Small intestine (tissue), 7 donors: ENCODE results near the gene FNDC3A. TPM values are rescaled to one million over a fixed set of nuclear protein-coding genes. Genes with fewer than 3 reads are reported as not detected.
"Not testable (repeated sequence)": the region's sequence is repeated elsewhere in the genome, so short reads cannot be mapped to it uniquely, and the experiment has no call there.

Source experiments
- DNase-seq, 2 donors: peaks; one replicate each; pipeline versions ENCODE4 v3.0.0 to v3.0.0-alpha.2; 2013
- FAIRE-seq: peaks from 2 replicates; lab custom pipeline; 2012; peaks lifted over from hg19 to GRCh38; lab: Jason Lieb, UNC
- H3K27ac ChIP-seq, 3 donors: one replicate each; pipeline ENCODE4 v1.5.1; 2013; ENCODE audit warnings: low read length in 2 of 3, mild to moderate bottlenecking in 2 of 3, control low read depth in 1 of 3, inconsistent platforms in 1 of 3, low read depth in 1 of 3, moderate library complexity in 1 of 3
- H3K27me3 ChIP-seq, 3 donors: one replicate each; pipeline ENCODE4 v1.6.1; 2013; ENCODE audit warnings: low read length in 3 of 3, inconsistent platforms in 1 of 3; ENCODE audit not compliant: control insufficient read depth in 3 of 3, insufficient read depth in 3 of 3
- H3K36me3 ChIP-seq, 3 donors: one replicate each; pipeline ENCODE4 v1.6.1; 2013; ENCODE audit warnings: low read length in 3 of 3, inconsistent platforms in 1 of 3, low read depth in 1 of 3, mild to moderate bottlenecking in 1 of 3, moderate library complexity in 1 of 3; ENCODE audit not compliant: control insufficient read depth in 3 of 3, insufficient read depth in 2 of 3
- H3K4me1 ChIP-seq, 3 donors: one replicate each; pipeline ENCODE4 v1.6.1; 2013; ENCODE audit warnings: low read length in 2 of 3, inconsistent platforms in 1 of 3, low read depth in 1 of 3, mild to moderate bottlenecking in 1 of 3, moderate library complexity in 1 of 3; ENCODE audit not compliant: control insufficient read depth in 3 of 3, insufficient read depth in 2 of 3
- H3K4me3 ChIP-seq, 3 donors: one replicate each; pipeline ENCODE4 v1.5.1; 2013; ENCODE audit warnings: low read length in 3 of 3, control low read depth in 1 of 3, inconsistent platforms in 1 of 3, low read depth in 1 of 3, mild to moderate bottlenecking in 1 of 3, moderate library complexity in 1 of 3
- H3K9me3 ChIP-seq, 2 donors: one replicate each; pipeline ENCODE4 v1.6.1; 2013; ENCODE audit warnings: low read depth in 1 of 2, low read length in 1 of 2; ENCODE audit not compliant: control insufficient read depth in 2 of 2, insufficient read depth in 1 of 2
- WGBS, 3 donors: extraction: QIAGEN DNeasy Blood & Tissue Kit; methylation state at CpG; one replicate each; pipeline ENCODE4 v1.1.7; 2013; 5-methylcytosine and 5-hydroxymethylcytosine counted together
- polyA plus RNA-seq, 4 donors: library from polyadenylated mRNA; stranded (reverse) in 3 of 4; unstranded in 1 of 4; fragments of 200-250 nt in 3 of 4; fragments of 120-200 nt in 1 of 4; gene quantifications; one replicate each; pipeline versions ENCODE4 v1.2.1 to v1.2.3, GENCODE V29; 2013
- donor health status: healthy with polysubstance abuse.
- donor health status: control.
- donor health status: control.
- donor health status: Bipolar disorder and iron deficiency.
- donor health status: healthy.

FNDC3A gene
- polyA plus RNA-seq, 4 donors: 18.4 to 60.1 (median 24.7) TPM

GRCh38 chr13:49053906-49054305 is 78.2 kb downstream of the FNDC3A start:
- H3K4me3 ChIP-seq: no peak overlapping the region
- WGBS, 3 donors: 96 to 100% (median 100%) methylated on average over 1 of the region's 1 CpG
- no peak overlapping the region for H3K27ac ChIP-seq
- no peak for DNase-seq
- FAIRE-seq: no peak
- no peaks in the 10 kb centered on the region for H3K4me1 ChIP-seq
- no peaks in the 10 kb centered on the region for H3K27me3 ChIP-seq
- H3K9me3 ChIP-seq: peaks cover 0 to 4% of the 10 kb centered on the region in 2 donors
- peaks cover 0 to 14% (median 0%) of the 10 kb centered on the region in 3 donors for H3K36me3 ChIP-seq

DNA sequence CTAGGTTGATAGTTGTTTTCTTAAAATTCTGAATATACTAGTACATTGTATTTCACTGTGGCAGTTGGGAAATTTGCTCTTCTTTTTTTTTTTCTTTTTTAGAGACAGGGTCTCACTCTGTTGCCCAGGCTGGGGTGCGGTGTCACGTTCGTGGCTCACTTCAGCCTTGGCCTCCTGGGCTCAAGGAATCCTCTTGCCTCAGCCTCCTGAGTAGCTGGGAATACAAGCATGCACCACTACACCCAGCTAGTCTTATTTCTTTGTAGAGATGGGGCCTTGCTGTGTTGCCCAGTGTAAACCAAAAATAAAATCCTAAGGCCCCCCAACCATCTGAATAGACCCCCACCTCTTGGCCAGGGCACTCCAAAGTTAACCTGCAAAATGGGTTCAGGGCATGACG is 79.3 kb downstream of the FNDC3A start:
- FAIRE-seq (no peak), DNase-seq (no peak)
- no peaks in the 10 kb centered on the region for H3K27me3 ChIP-seq
- no peak overlapping the region for H3K27ac ChIP-seq
- peaks cover 0 to 14% (median 0%) of the 10 kb centered on the region in 3 donors for H3K36me3 ChIP-seq
- 95 to 97% (median 96%) methylated on average over 4 of the region's 4 CpGs for WGBS, 3 donors
- no peaks in the 10 kb centered on the region for H3K4me1 ChIP-seq
- H3K9me3 ChIP-seq: no peaks in the 10 kb centered on the region
- H3K4me3 ChIP-seq: no peak overlapping the region

DNA sequence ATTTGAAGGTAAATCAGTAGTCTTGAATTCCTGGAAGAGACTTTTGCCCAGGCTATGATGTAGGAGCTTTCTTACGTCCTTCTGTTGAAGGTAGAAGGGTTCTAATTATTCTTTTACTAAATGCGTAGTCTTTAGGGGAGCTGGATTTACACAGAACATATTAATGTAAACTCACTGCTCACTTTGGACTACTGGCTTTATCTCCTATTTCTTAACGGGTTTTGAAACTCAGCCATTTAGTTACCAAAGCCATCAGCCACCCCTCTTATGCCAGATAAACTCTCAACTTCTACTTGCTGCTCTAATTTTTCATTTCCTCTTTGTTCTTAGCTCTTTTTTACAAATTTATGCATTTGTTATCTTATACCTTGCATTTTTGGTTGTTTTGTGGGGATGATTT is 81.5 kb downstream of the FNDC3A start:
- no peak for DNase-seq
- Histone ChIP-seq H3K4me1 (no peaks in the 10 kb centered on the region), H3K4me3 (no peak overlapping the region), H3K27ac (no peak overlapping the region), H3K27me3 (no peaks in the 10 kb centered on the region), H3K36me3 (peaks cover 0 to 14% (median 0%) of the 10 kb centered on the region in 3 donors), H3K9me3 (no peaks in the 10 kb centered on the region)
- no peak for FAIRE-seq
- WGBS, 3 donors: 73 to 83% (median 82%) methylated on average over 3 of the region's 3 CpGs

DNA sequence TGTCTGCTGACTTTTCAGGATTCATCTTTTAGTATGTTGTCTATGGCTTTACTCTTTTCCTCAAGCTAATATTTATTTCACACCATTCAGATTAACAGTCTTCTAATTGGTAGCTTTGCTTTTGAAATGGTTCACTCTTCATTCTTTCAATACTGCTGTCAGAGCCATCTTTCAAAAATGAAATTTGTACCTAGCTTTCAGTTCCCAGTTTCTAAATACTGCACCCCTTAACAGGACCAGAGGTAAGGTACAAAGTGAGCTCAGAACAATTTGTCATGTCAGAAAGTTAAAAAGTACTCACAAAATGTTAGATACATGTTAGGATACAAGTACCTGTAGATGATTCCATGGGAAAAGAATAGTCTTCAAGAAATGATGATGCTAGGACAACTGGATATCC is 83.0 kb downstream of the FNDC3A start:
- no peaks in the 10 kb centered on the region for H3K27me3 ChIP-seq
- FAIRE-seq: no peak
- no peaks in the 10 kb centered on the region for H3K4me1 ChIP-seq
- no peak overlapping the region for H3K4me3 ChIP-seq
- no peak for DNase-seq
- no peaks in the 10 kb centered on the region for H3K9me3 ChIP-seq
- peaks cover 0 to 7% (median 0%) of the 10 kb centered on the region in 3 donors for H3K36me3 ChIP-seq
- no peak overlapping the region for H3K27ac ChIP-seq

DNA sequence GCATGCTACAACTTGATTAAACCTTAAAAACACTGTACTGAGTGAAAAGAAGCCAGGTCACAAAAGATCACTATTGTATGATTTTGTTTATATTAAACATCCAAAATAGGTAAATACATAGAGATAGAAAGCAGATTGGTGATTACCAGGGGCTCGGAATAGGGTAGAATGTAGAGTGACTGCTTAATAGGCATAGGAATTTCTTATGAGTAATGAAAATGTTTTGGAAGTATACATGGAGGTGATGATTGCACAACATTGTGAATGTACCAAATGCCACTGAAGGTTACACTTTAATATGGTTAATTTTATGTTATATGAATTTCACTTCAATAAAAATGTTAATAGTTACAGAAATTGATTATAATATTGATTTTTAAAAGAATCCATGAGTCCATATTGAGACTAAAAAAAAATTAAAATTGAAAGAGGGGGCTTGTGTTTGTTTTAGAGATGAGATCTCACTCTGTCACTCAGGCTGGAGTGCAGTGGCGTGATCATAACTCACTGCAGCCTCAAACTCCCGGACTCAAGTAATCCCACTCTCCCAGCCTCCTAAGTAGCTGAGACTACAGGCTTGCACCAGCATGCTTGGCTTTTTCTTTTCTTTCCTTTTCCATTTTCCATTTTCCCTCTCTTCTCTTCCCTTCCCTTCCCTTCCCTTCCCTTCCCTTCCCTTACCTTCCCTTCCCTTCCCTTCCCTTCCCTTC is 85.1 kb downstream of the FNDC3A start:
- Histone ChIP-seq H3K27ac (no peak overlapping the region), H3K27me3 (no peaks in the 10 kb centered on the region), H3K4me1 (no peaks in the 10 kb centered on the region), H3K9me3 (no peaks in the 10 kb centered on the region), H3K4me3 (no peak overlapping the region), H3K36me3 (peaks cover 0 to 6% (median 0%) of the 10 kb centered on the region in 3 donors)
- no peak for FAIRE-seq
- 94 to 98% (median 95%) methylated on average over 3 of the region's 3 CpGs for WGBS, 3 donors
- DNase-seq: no peak

DNA sequence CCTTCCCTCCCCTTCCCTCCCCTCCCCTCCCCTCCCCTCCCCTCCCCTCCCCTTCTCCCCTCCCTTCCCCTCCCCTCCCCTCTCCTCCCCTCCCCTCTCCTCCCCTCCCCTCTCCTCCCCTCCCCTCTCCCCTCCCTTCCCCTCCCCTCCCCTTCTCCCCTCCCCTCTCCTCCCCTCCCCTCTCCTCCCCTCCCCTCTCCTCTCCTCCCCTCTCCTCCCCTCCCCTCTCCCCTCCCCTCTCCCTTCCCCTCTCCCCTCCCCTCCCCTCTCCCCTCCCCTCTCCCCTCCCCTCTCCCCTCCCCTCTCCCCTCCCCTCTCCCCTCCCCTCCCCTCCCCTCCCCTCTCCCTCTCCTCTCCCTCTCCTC is 85.7 kb downstream of the FNDC3A start:
- not testable (repeated sequence) for DNase-seq, FAIRE-seq

DNA sequence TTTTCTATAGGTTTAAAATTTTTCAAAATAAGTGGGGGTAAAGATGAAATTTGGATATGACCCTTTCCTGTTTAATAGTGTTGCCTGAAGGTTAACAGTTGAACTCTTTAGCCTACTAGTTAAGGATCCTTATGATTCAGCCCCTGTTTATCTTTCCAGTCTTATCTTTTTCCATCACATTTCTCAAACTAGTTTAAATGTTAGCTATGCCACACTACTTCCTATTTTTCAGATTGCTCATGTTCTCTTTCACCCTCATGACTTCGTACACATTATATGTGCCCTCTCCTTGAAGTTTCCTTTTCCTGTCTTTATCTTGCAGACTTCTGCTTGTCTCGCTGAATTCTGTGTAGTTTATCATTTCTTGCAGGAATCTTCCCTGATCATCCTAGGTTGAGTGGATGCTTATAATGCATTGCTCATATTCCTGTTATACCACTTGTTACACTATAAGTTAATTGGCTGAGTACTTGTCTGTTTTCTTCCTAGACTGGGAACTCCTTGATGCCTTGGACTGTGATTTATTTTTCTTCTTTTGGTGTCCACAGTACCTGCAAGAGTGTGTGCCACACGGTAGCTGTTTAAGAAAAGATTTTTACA is 86.7 kb downstream of the FNDC3A start:
- Histone ChIP-seq H3K27ac (no peak overlapping the region), H3K27me3 (no peaks in the 10 kb centered on the region), H3K4me1 (no peaks in the 10 kb centered on the region), H3K4me3 (no peak overlapping the region), H3K9me3 (no peaks in the 10 kb centered on the region), H3K36me3 (peaks cover 0 to 3% (median 0%) of the 10 kb centered on the region in 3 donors)
- no peak for DNase-seq
- 65 to 77% (median 77%) methylated on average over 3 of the region's 3 CpGs for WGBS, 3 donors
- no peak for FAIRE-seq

More for the DNA sequence above, 85.7 kb downstream of the FNDC3A start:
- H3K9me3 ChIP-seq, H3K36me3 ChIP-seq, H3K27ac ChIP-seq, H3K27me3 ChIP-seq, H3K4me3 ChIP-seq, H3K4me1 ChIP-seq: not testable (repeated sequence)

GRCh38 chr13:49063011-49063410 is 87.3 kb downstream of the FNDC3A start:
- FAIRE-seq (no peak), DNase-seq (no peak)
- H3K4me1 ChIP-seq: no peaks in the 10 kb centered on the region
- no peaks in the 10 kb centered on the region for H3K27me3 ChIP-seq
- peaks cover 0 to 5% (median 0%) of the 10 kb centered on the region in 3 donors for H3K36me3 ChIP-seq
- H3K4me3 ChIP-seq: no peak overlapping the region
- no peaks in the 10 kb centered on the region for H3K9me3 ChIP-seq
- no peak overlapping the region for H3K27ac ChIP-seq
